Femur (tissue), 1 donor: ENCODE data around the gene IFNA5.

ENCODE experiments used
- DNase-seq: peaks from one replicate; pipeline ENCODE4 v3.0.0-alpha.2; 2017

IFNA5 gene

GRCh38 chr9:21305213-21305612 lies at the start of gene IFNA5:
IFNA5 (minus strand) TSS chr9:21305313; CDS start chr9:21305256, 57 bp downstream.
- DNase-seq: no peak

DNA sequence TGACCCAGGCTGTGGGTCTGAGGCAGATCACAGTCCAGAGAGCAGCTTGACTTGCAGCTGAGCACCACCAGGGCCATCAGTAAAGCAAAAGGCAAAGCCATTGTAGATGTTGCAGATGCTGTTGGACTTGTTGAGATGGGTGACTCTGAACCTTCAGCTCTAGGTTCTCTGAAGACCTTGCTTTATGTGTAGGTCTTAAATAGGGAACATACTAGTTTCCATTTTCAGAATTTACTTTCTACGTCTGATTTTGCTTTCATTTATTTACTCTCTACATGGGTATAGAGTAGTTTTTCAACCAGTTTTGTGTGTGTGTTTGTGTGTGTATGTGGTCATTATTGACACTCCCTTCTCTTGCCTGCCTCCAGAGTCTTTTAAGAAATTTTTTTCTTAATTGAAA lies 45.7 kb upstream of the IFNA5 start, which contains the start of gene IFNA6:
Gene IFNA6, minus strand, starts transcription at position 101 of the 400 bp plus-strand sequence. Its CDS starts 0 bp downstream, at position 101.
- no peak for DNase-seq

DNA sequence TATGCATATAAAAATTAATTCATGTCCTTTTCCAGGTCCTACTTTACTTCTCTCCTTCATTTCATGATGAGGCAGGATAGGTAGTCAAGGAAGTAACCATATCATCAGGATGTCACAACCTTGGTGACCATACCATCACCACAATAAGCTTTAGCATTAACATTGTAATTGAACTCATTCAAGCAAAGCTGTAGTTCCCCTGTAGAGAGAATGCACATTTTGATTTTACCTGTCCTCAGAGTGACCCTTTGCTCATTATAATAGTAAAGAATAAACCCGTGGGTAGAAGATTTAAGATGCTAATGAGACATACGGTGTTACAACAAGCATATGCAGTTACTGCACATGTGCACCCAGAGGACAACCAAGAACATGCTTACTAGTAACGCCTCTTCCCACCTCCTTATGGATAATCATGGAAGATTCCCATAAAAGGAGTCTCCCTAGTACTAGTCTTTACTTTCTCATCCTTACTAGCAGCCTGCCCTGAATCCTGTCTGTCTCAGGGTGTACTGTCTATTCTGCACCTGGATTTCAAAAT lies 43.4 kb upstream of the IFNA5 start:
- DNase-seq: no peak

- DNase-seq: no peak
These were observed 35.6 kb upstream of the IFNA5 start for GRCh38 chr9:21340735-21341134.

GRCh38 chr9:21336457-21336856 lies 31.3 kb upstream of the IFNA5 start:
- DNase-seq: no peak

- peak; percentile 96 for DNase-seq
These were observed 29.9 kb upstream of the IFNA5 start, which contains the start of gene KLHL9 for GRCh38 chr9:21334701-21335632. KLHL9 (minus strand) TSS chr9:21335404; CDS start chr9:21334859, 545 bp downstream.

GRCh38 chr9:21333226-21333625 lies 28.1 kb upstream of the IFNA5 start:
- no peak for DNase-seq

GRCh38 chr9:21331676-21332402 lies 26.7 kb upstream of the IFNA5 start:
- no peak for DNase-seq

DNA sequence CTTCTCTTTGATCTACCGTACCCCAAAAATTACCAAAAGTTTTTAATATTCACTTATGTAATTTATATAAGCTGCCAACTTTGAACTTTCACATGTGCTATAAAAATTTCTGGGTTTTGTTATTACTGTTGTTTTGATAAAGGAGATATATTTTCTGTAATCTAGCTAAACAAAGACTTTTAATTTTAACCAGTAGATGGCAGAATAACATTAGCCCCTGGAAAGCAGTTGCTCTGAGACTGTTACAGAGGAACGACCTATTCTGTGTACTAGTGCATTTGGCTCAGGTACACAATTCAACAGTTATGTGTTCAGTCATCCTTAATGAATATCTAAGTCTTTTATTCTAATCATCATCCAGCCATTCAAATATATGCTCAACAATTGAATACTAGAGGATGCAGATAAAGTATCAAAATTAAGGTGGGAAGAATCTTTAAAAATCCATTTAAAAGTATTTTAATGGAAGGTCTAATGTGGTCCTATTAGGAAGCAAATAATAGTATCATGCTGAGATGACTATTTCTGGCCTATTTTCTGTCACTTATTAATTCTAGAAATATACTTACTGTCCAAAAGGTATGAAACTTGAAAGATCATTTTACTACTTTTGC lies 21.5 kb upstream of the IFNA5 start:
- DNase-seq: no peak

DNA sequence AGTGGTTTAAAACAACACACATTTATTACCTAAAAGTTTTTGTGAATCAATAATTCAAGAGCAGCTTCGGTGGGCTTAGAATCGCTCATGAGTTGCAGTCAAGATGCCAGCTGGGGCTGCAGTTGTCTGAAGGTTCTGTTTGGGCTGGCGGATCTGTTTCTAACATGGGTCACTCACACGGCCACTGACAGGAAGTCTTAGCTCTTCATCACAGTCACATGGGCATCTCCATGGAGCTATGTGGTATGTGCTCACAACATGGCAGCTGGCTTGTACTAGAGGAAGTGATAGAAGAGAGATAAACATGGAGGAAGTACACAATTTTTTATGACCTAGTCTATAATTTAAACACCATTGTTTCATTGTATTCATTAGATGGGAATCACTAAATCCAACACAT lies 18.9 kb upstream of the IFNA5 start:
- no peak for DNase-seq

- no peak for DNase-seq
These were observed 17.9 kb upstream of the IFNA5 start for GRCh38 chr9:21322911-21323461.

- DNase-seq: no peak
These were observed 15.4 kb upstream of the IFNA5 start for GRCh38 chr9:21320465-21320864.

GRCh38 chr9:21317956-21318923 lies 13.1 kb upstream of the IFNA5 start:
- DNase-seq: peak; percentile 59

GRCh38 chr9:21316860-21317259 lies 11.7 kb upstream of the IFNA5 start:
- no peak for DNase-seq

DNA sequence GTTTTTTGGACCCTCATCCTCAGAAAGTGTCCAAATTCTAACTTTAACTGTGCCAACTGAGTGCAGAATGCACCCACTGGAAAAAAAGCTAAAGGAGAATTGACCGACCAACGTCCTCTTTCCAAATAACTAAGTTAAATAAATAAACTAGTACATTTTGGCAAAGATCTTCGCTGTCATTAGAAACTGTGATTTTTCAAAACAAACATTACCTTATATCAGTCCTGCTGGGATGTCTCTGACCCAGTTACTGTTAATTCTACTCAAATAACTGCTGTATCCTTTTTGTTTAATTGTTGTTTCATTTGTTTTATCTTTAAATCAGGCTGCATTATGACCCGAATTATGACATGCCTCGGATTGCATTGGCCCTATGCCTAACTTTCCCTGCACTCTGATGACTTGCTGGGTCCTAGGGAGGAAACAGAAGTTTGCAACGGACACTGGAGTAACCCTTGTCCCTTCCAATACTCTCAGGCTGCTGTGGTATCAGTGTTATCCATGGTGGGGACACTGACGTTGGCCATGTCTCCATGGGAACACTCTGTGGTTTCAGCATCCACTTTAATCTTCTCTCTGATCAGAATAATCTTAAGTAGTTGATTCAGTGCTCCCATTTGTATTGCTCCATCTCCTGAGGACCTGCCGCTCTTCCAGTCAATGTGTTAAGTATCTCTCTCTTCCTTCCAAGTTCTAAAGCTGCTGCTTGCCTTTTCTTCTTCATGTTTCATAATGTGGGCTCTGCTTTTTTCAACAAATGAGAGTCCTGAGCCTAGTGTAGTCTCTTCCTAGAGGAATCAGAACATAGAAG lies 11.1 kb upstream of the IFNA5 start:
- no peak for DNase-seq

DNA sequence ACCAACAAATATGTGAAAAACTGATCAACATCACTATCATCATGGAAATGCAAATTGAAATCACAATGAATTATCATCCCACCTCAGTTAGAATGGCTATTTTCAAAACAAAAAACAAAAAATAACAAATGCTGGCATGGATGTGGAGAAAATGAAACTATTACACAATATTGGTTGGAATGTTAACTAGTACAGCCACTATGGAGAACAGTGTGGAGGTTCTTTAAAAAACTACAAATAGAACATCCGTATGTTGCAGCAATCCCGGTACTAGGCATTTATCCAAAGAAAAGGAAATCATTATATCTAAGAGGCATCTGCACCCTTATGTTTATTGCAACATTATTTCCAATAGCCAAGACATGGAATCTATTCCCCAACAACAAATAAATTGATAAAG lies 9.0 kb upstream of the IFNA5 start:
- DNase-seq: no peak

- DNase-seq: no peak
These were observed 6.8 kb upstream of the IFNA5 start for GRCh38 chr9:21311889-21312288.

DNA sequence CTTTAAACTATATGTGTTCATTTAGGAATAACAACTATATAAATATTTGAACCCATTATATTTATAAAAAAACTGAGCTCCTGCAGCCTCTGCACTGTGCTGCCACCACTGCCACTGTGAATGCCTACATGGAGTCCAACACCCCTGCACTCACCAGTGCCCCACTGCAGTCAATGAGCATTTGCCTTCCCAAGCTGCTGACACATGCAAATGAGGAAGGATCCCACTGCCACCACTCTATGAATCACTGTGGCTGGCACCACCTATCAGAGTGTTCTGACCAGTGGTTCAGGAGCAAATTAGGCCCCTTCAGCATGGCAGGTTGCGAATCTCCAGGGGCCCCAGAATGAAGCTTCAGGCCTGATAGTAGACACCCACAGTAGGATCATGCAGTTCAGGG lies 9.1 kb downstream of the IFNA5 start:
- no peak for DNase-seq

GRCh38 chr9:21294904-21295538 lies 10.1 kb downstream of the IFNA5 start:
- DNase-seq: no peak

DNA sequence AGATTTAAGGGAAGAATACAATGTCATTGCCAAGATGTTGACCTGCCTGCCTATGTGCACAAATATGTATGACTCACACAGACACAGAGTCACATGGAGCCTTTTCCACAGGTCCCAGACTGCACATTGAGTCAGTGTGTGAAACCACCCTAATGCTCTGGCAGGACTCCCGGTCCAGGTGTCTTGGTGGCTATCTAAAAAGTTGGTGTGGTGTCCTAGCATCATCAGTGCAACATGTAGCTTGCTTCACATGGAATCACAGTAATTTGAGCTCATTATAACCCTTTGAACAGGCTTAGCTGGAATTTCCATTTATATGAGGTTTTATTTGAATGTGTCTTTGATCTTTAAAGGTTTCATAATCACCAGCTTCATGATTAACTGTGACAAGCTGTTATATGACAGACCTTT lies 10.7 kb downstream of the IFNA5 start:
- DNase-seq: no peak
